ENCODE results near the gene CRYAB.

GRCh38 chr11:111925953-111926352 is 14.4 kb upstream of the CRYAB start:
- TF ChIP-seq CTCF (IDR thresholded peaks at IDR 0.05; ENCODE audit: poor library complexity) (no peak), EZH2 (IDR thresholded peaks at IDR 0.05; ENCODE audit: borderline replicate concordance) (no peak), EZH2phosphoT487 (IDR thresholded peaks at IDR 0.05; ENCODE audit: low read depth, severe bottlenecking, unreplicated experiment) (no peak)
